BE2C (cell line): ENCODE measurements around the gene FLVCR2.

Experiments
- DNase-seq: peaks from one replicate; pipeline ENCODE4 v3.0.0-alpha.2; 2020
- H3K27me3 ChIP-seq: fragments of 250-450 bp; sonication (Bioruptor Pico); 2 replicates; pipeline ENCODE4 v1.5.1; 2020; ENCODE audit warnings: mild to moderate bottlenecking
- H3K36me3 ChIP-seq: fragments of 250-450 bp; sonication (Bioruptor Pico); 2 replicates; pipeline ENCODE4 v1.5.1; 2020; ENCODE audit warnings: mild to moderate bottlenecking
- H3K4me1 ChIP-seq: fragments of 250-450 bp; sonication (Bioruptor Pico); 2 replicates; pipeline ENCODE4 v1.5.1; 2020
- H3K4me3 ChIP-seq: 2 replicates; pipeline ENCODE4 v1.5.1; 2011; ENCODE audit warnings: low read depth, low read length
- H3K9me3 ChIP-seq: fragments of 250-450 bp; sonication (Bioruptor Pico); 2 replicates; pipeline ENCODE4 v1.5.1; 2020
- CTCF ChIP-seq: IDR thresholded peaks from 2 replicates; pipeline ENCODE4 v1.5.1; 2012; ENCODE audit warnings: mild to moderate bottlenecking, low read depth, low read length

The FLVCR2 gene

GRCh38 chr14:75549169-75549568 is 29.3 kb upstream of the FLVCR2 start:
- no peaks in the 10 kb centered on the region for H3K27me3 ChIP-seq
- DNase-seq = no peak
- no peaks in the 10 kb centered on the region for H3K4me1 ChIP-seq
- no peaks in the 10 kb centered on the region for H3K9me3 ChIP-seq
- no peak overlapping the region for H3K4me3 ChIP-seq
- no peaks in the 10 kb centered on the region for H3K36me3 ChIP-seq
- no peak for TF ChIP-seq CTCF

- DNase-seq = no peak
- Histone ChIP-seq H3K36me3 (no peaks in the 10 kb centered on the region), H3K4me3 (no peak overlapping the region), H3K4me1 (no peaks in the 10 kb centered on the region), H3K9me3 (no peaks in the 10 kb centered on the region), H3K27me3 (no peaks in the 10 kb centered on the region)
- TF ChIP-seq CTCF = no peak
Measured at GRCh38 chr14:75551021-75551420, 27.4 kb upstream of the FLVCR2 start.

GRCh38 chr14:75553157-75553556 is 25.3 kb upstream of the FLVCR2 start:
- Histone ChIP-seq H3K27me3 (no peaks in the 10 kb centered on the region), H3K4me3 (no peak overlapping the region), H3K36me3 (no peaks in the 10 kb centered on the region), H3K9me3 (peaks cover 3% of the 10 kb centered on the region; the same call in 1 of the 2 replicates), H3K4me1 (no peaks in the 10 kb centered on the region)
- DNase-seq = no peak
- TF ChIP-seq CTCF = no peak

GRCh38 chr14:75553761-75554364 is 24.6 kb upstream of the FLVCR2 start:
- no peaks in the 10 kb centered on the region for H3K36me3 ChIP-seq
- H3K4me1 ChIP-seq = peaks cover 3% of the 10 kb centered on the region; the same call in 1 of the 2 replicates
- H3K9me3 ChIP-seq = peaks cover 3% of the 10 kb centered on the region; the same call in 1 of the 2 replicates
- no peak for TF ChIP-seq CTCF
- DNase-seq = no peak
- no peak overlapping the region for H3K4me3 ChIP-seq
- H3K27me3 ChIP-seq = no peaks in the 10 kb centered on the region

- H3K4me1 ChIP-seq = peaks cover 3% of the 10 kb centered on the region; the same call in 1 of the 2 replicates
- no peak for DNase-seq
- TF ChIP-seq CTCF = no peak
Measured at GRCh38 chr14:75554482-75554881, 23.9 kb upstream of the FLVCR2 start.

GRCh38 chr14:75558440-75558839 is 20.0 kb upstream of the FLVCR2 start:
- H3K4me1 ChIP-seq = peaks cover 3% of the 10 kb centered on the region; the same call in 1 of the 2 replicates
- peaks cover 3% of the 10 kb centered on the region; the same call in 1 of the 2 replicates for H3K9me3 ChIP-seq
- no peaks in the 10 kb centered on the region; the same call in 1 of the 2 replicates for H3K27me3 ChIP-seq
- DNase-seq = no peak
- H3K4me3 ChIP-seq = no peak overlapping the region
- H3K36me3 ChIP-seq = no peaks in the 10 kb centered on the region
- TF ChIP-seq CTCF = no peak

More at GRCh38 chr14:75554482-75554881, 23.9 kb upstream of the FLVCR2 start:
- Histone ChIP-seq H3K4me3 (no peak overlapping the region), H3K9me3 (peaks cover 3% of the 10 kb centered on the region; the same call in 1 of the 2 replicates), H3K36me3 (no peaks in the 10 kb centered on the region), H3K27me3 (no peaks in the 10 kb centered on the region)
